Panc1 (cell line): ENCODE results near the gene ARHGAP32. TPM values are rescaled to one million over a fixed set of nuclear protein-coding genes. Genes with fewer than 3 reads are reported as not detected.

Experiments
- ATAC-seq: fragments of 200-7000 bp; cut with Tn5 transposase; 2 replicates; pipeline ENCODE4 v1.9.1; 2020; ENCODE audit warnings: mild to moderate bottlenecking, moderate library complexity
- BruUV-seq: library from RNA; stranded (reverse); fragments of 400-500 nt; replicated peaks from 2 replicates; lab custom pipeline; 2021; lab: Mats Ljungman, UMichigan
- CTCF ChIA-PET: fragments of 300-600 bp; sonication (Branson Sonifier 250); formaldehyde crosslinking; loops from one replicate; lab custom pipeline; 2022; ENCODE audit warnings: antibody characterized with exemption; lab: Charles Lee
- POLR2A ChIA-PET: fragments of 300-600 bp; sonication (Branson Sonifier 250); formaldehyde crosslinking; loops from one replicate; lab custom pipeline; 2022; ENCODE audit warnings: antibody characterized with exemption; lab: Charles Lee
- DNase-seq: peaks from one replicate; pipeline ENCODE4 v3.0.0-alpha.2; 2010; ENCODE audit warnings: low read depth, low spot score
- H3K27ac ChIP-seq: 2 replicates; pipeline ENCODE4 v1.5.1; 2011; ENCODE audit warnings: mild to moderate bottlenecking, low read length, inconsistent platforms
- H3K27me3 ChIP-seq: fragments of 200-500 bp; sonication (Bioruptor generic); 2 replicates; pipeline ENCODE4 v1.6.0; 2014; ENCODE audit warnings: low read length, inconsistent platforms; ENCODE audit not compliant: control insufficient read depth, insufficient read depth
- H3K36me3 ChIP-seq: fragments of 200-500 bp; sonication (Bioruptor generic); 2 replicates; pipeline ENCODE4 v1.5.1; 2014; ENCODE audit warnings: inconsistent platforms, mild to moderate bottlenecking, low read length, moderate library complexity; ENCODE audit not compliant: control insufficient read depth, insufficient read depth
- H3K4me1 ChIP-seq: 2 replicates; pipeline ENCODE4 v1.5.1; 2011; ENCODE audit warnings: inconsistent platforms, mild to moderate bottlenecking, low read length, moderate library complexity; ENCODE audit not compliant: control insufficient read depth, insufficient read depth
- H3K4me3 ChIP-seq, 2 experiments: 2 replicates each; pipeline ENCODE4 v1.5.1; 2011 to 2012; ENCODE audit warnings: low read depth in 2 of 2, low read length in 2 of 2, mild to moderate bottlenecking in 2 of 2, inconsistent platforms in 1 of 2, moderate library complexity in 1 of 2
- H3K9me3 ChIP-seq: fragments of 200-500 bp; sonication (Bioruptor generic); 2 replicates; pipeline ENCODE4 v1.5.1; 2014; ENCODE audit warnings: low read depth, mild to moderate bottlenecking, inconsistent platforms, low read length, moderate library complexity; ENCODE audit not compliant: control insufficient read depth, insufficient read depth
- CTCF ChIP-seq: fragments of 450-650 bp; IDR thresholded peaks from 2 replicates; pipeline ENCODE4 v1.5.1; 2017; ENCODE audit warnings: mild to moderate bottlenecking
- POLR2AphosphoS5 ChIP-seq: IDR thresholded peaks from 2 replicates; pipeline ENCODE4 v1.6.1; 2012; ENCODE audit warnings: mild to moderate bottlenecking, low read depth, low read length, moderate library complexity
- SIN3A ChIP-seq: IDR thresholded peaks from 2 replicates; pipeline ENCODE4 v1.6.1; 2012; ENCODE audit warnings: low read depth, mild to moderate bottlenecking, low read length, moderate library complexity, borderline replicate concordance; ENCODE audit not compliant: insufficient read depth
- TCF7L2 ChIP-seq: IDR thresholded peaks from 2 replicates; pipeline ENCODE4 v1.6.1; 2011; ENCODE audit warnings: mild to moderate bottlenecking, low read depth, low read length, inconsistent platforms
- in situ Hi-C: cut with HindIII; loops from 2 replicates; pipeline ENCODE4 v1.10.0; 2016; ENCODE audit warnings: low sequenced_read_pairs, low pct_unique_long_range_greater_than_20kb
- intact Hi-C: fragments of 100-400 bp; cut with micrococcal nuclease; formaldehyde crosslinking; loops from one replicate; pipeline ENCODE4 v1.10.0; 2022; ENCODE audit not compliant: unreplicated experiment
- total RNA-seq: library from RNA; stranded (reverse); gene quantifications from one replicate; pipeline ENCODE4 v1.2.1, GENCODE V29; 2021; ENCODE audit not compliant: unreplicated experiment
- TF ChIP-seq, protein P1 (sequence below), 2 experiments: IDR thresholded peaks; 2 replicates each; pipeline ENCODE4 v1.6.1; 2011 to 2012; ENCODE audit warnings: low read depth in 2 of 2, control low read depth in 1 of 2, low read length in 1 of 2, mild to moderate bottlenecking in 1 of 2, moderate library complexity in 1 of 2; ENCODE audit not compliant: insufficient read depth in 1 of 2

The ARHGAP32 gene
- total RNA-seq, 1 experiment from 2014 or later, result 44.6 TPM

DNA sequence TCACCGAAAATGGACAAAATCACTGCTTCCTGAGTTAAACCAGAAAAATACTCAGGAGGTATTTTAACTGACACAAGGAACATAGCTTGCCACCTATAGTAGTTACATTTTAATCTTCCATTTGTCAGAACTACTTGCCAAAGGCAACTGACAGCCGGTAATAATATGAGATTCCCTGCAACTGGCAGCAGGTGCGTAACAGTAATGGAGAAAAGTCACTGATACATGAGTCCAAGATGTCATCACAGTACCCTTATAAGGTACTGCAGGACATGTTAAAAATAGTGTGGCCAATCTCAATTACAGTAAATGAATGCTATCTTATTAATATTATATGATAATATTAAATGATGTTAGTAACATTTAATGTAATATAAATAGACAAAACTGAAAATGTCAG is 21.1 kb upstream of the ARHGAP32 start:
- intact Hi-C loops (no loop called here), in situ Hi-C loops (no loop called here)
- ATAC-seq, result no peak
- Histone ChIP-seq H3K4me3 (no peak overlapping the region), H3K36me3 (no peaks in the 10 kb centered on the region), H3K9me3 (no peaks in the 10 kb centered on the region), H3K27ac (no peak overlapping the region), H3K4me1 (peaks cover 22% of the 10 kb centered on the region; the same call in 1 of the 2 replicates), H3K27me3 (no peaks in the 10 kb centered on the region)
- CTCF ChIA-PET, result interaction anchor here (0.6 kb wide), 2 partner anchors 94 to 100 kb away, joined by 3 read pairs; no protein-coding TSS in a partner anchor
- no TSS peak for BruUV-seq
- DNase-seq, result no peak
- POLR2A ChIA-PET, result no interaction called here
- TF ChIP-seq, protein P1, sequence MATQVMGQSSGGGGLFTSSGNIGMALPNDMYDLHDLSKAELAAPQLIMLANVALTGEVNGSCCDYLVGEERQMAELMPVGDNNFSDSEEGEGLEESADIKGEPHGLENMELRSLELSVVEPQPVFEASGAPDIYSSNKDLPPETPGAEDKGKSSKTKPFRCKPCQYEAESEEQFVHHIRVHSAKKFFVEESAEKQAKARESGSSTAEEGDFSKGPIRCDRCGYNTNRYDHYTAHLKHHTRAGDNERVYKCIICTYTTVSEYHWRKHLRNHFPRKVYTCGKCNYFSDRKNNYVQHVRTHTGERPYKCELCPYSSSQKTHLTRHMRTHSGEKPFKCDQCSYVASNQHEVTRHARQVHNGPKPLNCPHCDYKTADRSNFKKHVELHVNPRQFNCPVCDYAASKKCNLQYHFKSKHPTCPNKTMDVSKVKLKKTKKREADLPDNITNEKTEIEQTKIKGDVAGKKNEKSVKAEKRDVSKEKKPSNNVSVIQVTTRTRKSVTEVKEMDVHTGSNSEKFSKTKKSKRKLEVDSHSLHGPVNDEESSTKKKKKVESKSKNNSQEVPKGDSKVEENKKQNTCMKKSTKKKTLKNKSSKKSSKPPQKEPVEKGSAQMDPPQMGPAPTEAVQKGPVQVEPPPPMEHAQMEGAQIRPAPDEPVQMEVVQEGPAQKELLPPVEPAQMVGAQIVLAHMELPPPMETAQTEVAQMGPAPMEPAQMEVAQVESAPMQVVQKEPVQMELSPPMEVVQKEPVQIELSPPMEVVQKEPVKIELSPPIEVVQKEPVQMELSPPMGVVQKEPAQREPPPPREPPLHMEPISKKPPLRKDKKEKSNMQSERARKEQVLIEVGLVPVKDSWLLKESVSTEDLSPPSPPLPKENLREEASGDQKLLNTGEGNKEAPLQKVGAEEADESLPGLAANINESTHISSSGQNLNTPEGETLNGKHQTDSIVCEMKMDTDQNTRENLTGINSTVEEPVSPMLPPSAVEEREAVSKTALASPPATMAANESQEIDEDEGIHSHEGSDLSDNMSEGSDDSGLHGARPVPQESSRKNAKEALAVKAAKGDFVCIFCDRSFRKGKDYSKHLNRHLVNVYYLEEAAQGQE (IDR thresholded peaks at IDR 0.05; ENCODE audit: insufficient read depth in 1 of 2, low read depth in 2 of 2, low read length in 1 of 2), result no peak
- TF ChIP-seq CTCF (no peak), SIN3A (no peak), TCF7L2 (no peak), POLR2AphosphoS5 (no peak)

- in situ Hi-C loops, result no loop called here
- ATAC-seq (no peak), DNase-seq (no peak)
- Histone ChIP-seq H3K27ac (no peak overlapping the region), H3K4me3 (no peak overlapping the region), H3K9me3 (no peaks in the 10 kb centered on the region), H3K4me1 (peaks cover 27% of the 10 kb centered on the region; the same call in 1 of the 2 replicates), H3K36me3 (no peaks in the 10 kb centered on the region), H3K27me3 (no peaks in the 10 kb centered on the region)
- BruUV-seq, result no TSS peak
- ChIA-PET CTCF (no interaction called here), POLR2A (no interaction called here)
- intact Hi-C loops, result no loop called here
- TF ChIP-seq, protein P1 (IDR thresholded peaks at IDR 0.05; ENCODE audit: insufficient read depth in 1 of 2, low read depth in 2 of 2, low read length in 1 of 2), result no peak
- TF ChIP-seq POLR2AphosphoS5, result no peak
- no peak for TF ChIP-seq SIN3A
- no peak for TF ChIP-seq CTCF
- no peak for TF ChIP-seq TCF7L2
Observed at GRCh38 chr11:129211397-129211796, 19.3 kb upstream of the ARHGAP32 start.
